H9 (cell line): ENCODE data around the gene EPHA2. TPM values are rescaled to one million over a fixed set of nuclear protein-coding genes. Genes with fewer than 3 reads are reported as not detected.

Source experiments
- DNase-seq: peaks from one replicate; pipeline ENCODE4 v3.0.0-alpha.2; 2017
- H2AFZ ChIP-seq: one replicate; pipeline ENCODE4 v1.6.1; 2013; ENCODE audit warnings: mild to moderate bottlenecking, low read length, control low read depth, moderate library complexity
- H2AK5ac ChIP-seq: 2 replicates; pipeline ENCODE4 v1.6.1; 2013; ENCODE audit warnings: low read length, control low read depth, mixed read lengths; ENCODE audit not compliant: insufficient read length
- H2BK120ac ChIP-seq: one replicate; pipeline ENCODE4 v1.6.1; 2013; ENCODE audit warnings: low read depth, mild to moderate bottlenecking, low read length, control low read depth, inconsistent platforms; ENCODE audit not compliant: poor library complexity, severe bottlenecking
- H2BK12ac ChIP-seq: 2 replicates; pipeline ENCODE4 v1.6.1; 2013; ENCODE audit warnings: low read length, control low read depth, mixed read lengths, low read depth; ENCODE audit not compliant: insufficient read length
- H2BK15ac ChIP-seq: 2 replicates; pipeline ENCODE4 v1.6.1; 2013; ENCODE audit warnings: low read depth, low read length, control low read depth
- H2BK20ac ChIP-seq: one replicate; pipeline ENCODE4 v1.6.1; 2013; ENCODE audit warnings: low read depth, mild to moderate bottlenecking, low read length, control low read depth, inconsistent platforms; ENCODE audit not compliant: poor library complexity, severe bottlenecking
- H2BK5ac ChIP-seq: 2 replicates; pipeline ENCODE4 v1.6.1; 2013; ENCODE audit warnings: low read length, control low read depth, mixed read lengths; ENCODE audit not compliant: insufficient read length
- H3K14ac ChIP-seq: 2 replicates; pipeline ENCODE4 v1.6.1; 2013; ENCODE audit warnings: low read length, control low read depth; ENCODE audit not compliant: insufficient read depth
- H3K18ac ChIP-seq: 2 replicates; pipeline ENCODE4 v1.6.1; 2013; ENCODE audit warnings: low read depth, mild to moderate bottlenecking, mixed read lengths, low read length, control low read depth; ENCODE audit not compliant: insufficient read length
- H3K23ac ChIP-seq: 2 replicates; pipeline ENCODE4 v1.6.1; 2013; ENCODE audit warnings: low read length, control low read depth, mixed read lengths, low read depth; ENCODE audit not compliant: insufficient read length
- H3K23me2 ChIP-seq: 2 replicates; pipeline ENCODE4 v1.6.1; 2013; ENCODE audit warnings: low read depth, mild to moderate bottlenecking, mixed read lengths, low read length, control low read depth; ENCODE audit not compliant: insufficient read length, poor library complexity, severe bottlenecking
- H3K27ac ChIP-seq: 2 replicates; pipeline ENCODE4 v1.5.1; 2013; ENCODE audit warnings: low read length, control low read depth, mixed read lengths, low read depth; ENCODE audit not compliant: insufficient read length
- H3K27me3 ChIP-seq: 2 replicates; pipeline ENCODE4 v1.6.1; 2013; ENCODE audit warnings: low read length, control low read depth, inconsistent platforms; ENCODE audit not compliant: insufficient read depth
- H3K4ac ChIP-seq: 2 replicates; pipeline ENCODE4 v1.6.1; 2013; ENCODE audit warnings: low read depth, mild to moderate bottlenecking, control low read depth, inconsistent platforms, low read length, moderate library complexity
- H3K4me1 ChIP-seq: 2 replicates; pipeline ENCODE4 v1.6.1; 2013; ENCODE audit warnings: low read length, control low read depth, inconsistent platforms; ENCODE audit not compliant: insufficient read depth
- H3K4me2 ChIP-seq: 2 replicates; pipeline ENCODE4 v1.6.1; 2013; ENCODE audit warnings: low read length, control low read depth, mixed read lengths; ENCODE audit not compliant: insufficient read length, insufficient read depth
- H3K56ac ChIP-seq: 2 replicates; pipeline ENCODE4 v1.6.1; 2013; ENCODE audit warnings: low read depth, mild to moderate bottlenecking, mixed read lengths, low read length, control low read depth; ENCODE audit not compliant: insufficient read length
- H3K79me1 ChIP-seq: 2 replicates; pipeline ENCODE4 v1.6.1; 2013; ENCODE audit warnings: low read depth, mild to moderate bottlenecking, moderate library complexity, low read length, control low read depth, inconsistent platforms; ENCODE audit not compliant: insufficient read depth, poor library complexity, severe bottlenecking
- H3K79me2 ChIP-seq: 2 replicates; pipeline ENCODE4 v1.6.1; 2013; ENCODE audit warnings: low read length, control low read depth, inconsistent platforms; ENCODE audit not compliant: insufficient read depth
- H3K9ac ChIP-seq: 2 replicates; pipeline ENCODE4 v1.6.1; 2013; ENCODE audit warnings: low read length, control low read depth, mixed read lengths; ENCODE audit not compliant: insufficient read length; ENCODE audit errors: extremely low read depth
- H3K9me3 ChIP-seq: one replicate; pipeline ENCODE4 v1.6.1; 2013; ENCODE audit warnings: low read depth, low read length, inconsistent platforms; ENCODE audit not compliant: control insufficient read depth
- H3T11ph ChIP-seq: one replicate; pipeline ENCODE4 v1.6.1; 2013; ENCODE audit warnings: mild to moderate bottlenecking, low read length, control low read depth, inconsistent platforms
- H4K20me1 ChIP-seq: one replicate; pipeline ENCODE4 v1.6.1; 2013; ENCODE audit not compliant: control insufficient read depth, insufficient read length, insufficient read depth
- H4K5ac ChIP-seq: 2 replicates; pipeline ENCODE4 v1.6.1; 2013; ENCODE audit warnings: low read depth, mild to moderate bottlenecking, mixed read lengths, low read length, control low read depth; ENCODE audit not compliant: insufficient read length
- H4K8ac ChIP-seq: replicated peaks from 2 replicates; pipeline ENCODE4 v1.6.1; 2013; ENCODE audit warnings: low read length, control low read depth, mixed read lengths, low read depth; ENCODE audit not compliant: insufficient read length
- H4K91ac ChIP-seq: 2 replicates; pipeline ENCODE4 v1.6.1; 2013; ENCODE audit warnings: low read depth, mild to moderate bottlenecking, moderate library complexity, mixed read lengths, low read length, control low read depth; ENCODE audit not compliant: insufficient read length
- H3K27ac Mint-ChIP-seq, 3 experiments: 2 replicates in 2 of 3; 3 replicates in 1 of 3; pipeline ENCODE4 v1.8.0; 2020 to 2021; ENCODE audit warnings: mixed read lengths in 3 of 3, mild to moderate bottlenecking in 1 of 3, moderate library complexity in 1 of 3
- H3K27me3 Mint-ChIP-seq: 2 replicates; pipeline ENCODE4 v1.8.0; 2021; ENCODE audit warnings: low read depth, mild to moderate bottlenecking, moderate library complexity, mixed read lengths
- H3K36me3 Mint-ChIP-seq, 3 experiments: 2 replicates in 2 of 3; 3 replicates in 1 of 3; pipeline ENCODE4 v1.8.0; 2020 to 2021; ENCODE audit warnings: low read depth in 3 of 3, mixed read lengths in 3 of 3; ENCODE audit not compliant: insufficient read depth in 1 of 3
- H3K4me1 Mint-ChIP-seq, 2 experiments: 2 replicates each; pipeline ENCODE4 v1.8.0; 2020; ENCODE audit warnings: mixed read lengths in 2 of 2
- H3K4me3 Mint-ChIP-seq, 2 experiments: 2 replicates in 1 of 2; 3 replicates in 1 of 2; pipeline ENCODE4 v1.8.0; 2020 to 2021; ENCODE audit warnings: mild to moderate bottlenecking in 2 of 2, mixed read lengths in 2 of 2, moderate library complexity in 1 of 2
- H3K9me3 Mint-ChIP-seq, 2 experiments: 2 replicates in 1 of 2; 3 replicates in 1 of 2; pipeline ENCODE4 v1.8.0; 2020; ENCODE audit warnings: mild to moderate bottlenecking in 2 of 2, mixed read lengths in 2 of 2, moderate library complexity in 1 of 2
- WGBS: extraction: QIAGEN DNeasy Blood & Tissue Kit; methylation state at CpG from one replicate; pipeline ENCODE4 v1.1.7; 2013; ENCODE audit warnings: missing lambda C conversion rate, low lambda C conversion rate, mixed read lengths; ENCODE audit not compliant: insufficient read length; ENCODE audit errors: extremely low coverage; 5-methylcytosine and 5-hydroxymethylcytosine counted together
- total RNA-seq: library from RNA; stranded (reverse); gene quantifications from 2 replicates; pipeline ENCODE4 v1.2.1, GENCODE V29; 2021
- TF ChIP-seq, protein P1 (sequence below): fragments of 200-600 bp; sonication (generic); conservative IDR thresholded peaks from 3 replicates; pipeline ENCODE4 v1.8.0; 2021; ENCODE audit warnings: antibody characterized with exemption, mild to moderate bottlenecking

Gene EPHA2
- total RNA-seq, 1 experiment from 2014 or later = 33.1 TPM

DNA sequence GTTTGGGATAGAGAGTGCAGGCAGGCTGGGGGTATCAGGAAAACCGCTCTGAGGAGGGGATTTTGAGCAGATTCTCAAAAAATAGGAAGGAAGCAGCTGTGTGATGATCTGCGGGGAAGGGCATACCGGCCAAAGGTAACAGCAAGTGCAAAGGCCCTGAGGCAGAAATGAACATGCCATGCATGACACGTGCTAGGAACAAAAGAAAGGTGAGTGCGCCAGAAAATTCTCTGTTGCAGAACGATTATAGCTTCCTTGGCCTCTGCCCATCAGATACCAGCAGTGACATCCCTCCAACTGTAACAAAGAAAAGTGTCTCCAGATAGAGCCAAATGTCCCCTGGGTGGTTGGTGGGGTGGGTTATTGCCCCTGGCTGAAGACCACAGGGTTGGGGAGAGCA lies 45.4 kb downstream of the EPHA2 start:
- Mint-ChIP-seq H3K9me3 (peaks cover 15 to 21% of the 10 kb centered on the region in 2 experiments), H3K27me3 (peaks cover 29% of the 10 kb centered on the region), H3K36me3 (peaks cover 5 to 14% (median 11%) of the 10 kb centered on the region in 3 experiments; a peak in 5 of 7 replicates), H3K27ac (no peak overlapping the region), H3K4me1 (peaks cover 28% of the 10 kb centered on the region in 2 experiments), H3K4me3 (no peak overlapping the region)
- no peaks in the 10 kb centered on the region for H3K27me3 ChIP-seq
- H3K79me2 ChIP-seq = no peaks in the 10 kb centered on the region
- H3K79me1 ChIP-seq = no peaks in the 10 kb centered on the region
- TF ChIP-seq, protein P1, sequence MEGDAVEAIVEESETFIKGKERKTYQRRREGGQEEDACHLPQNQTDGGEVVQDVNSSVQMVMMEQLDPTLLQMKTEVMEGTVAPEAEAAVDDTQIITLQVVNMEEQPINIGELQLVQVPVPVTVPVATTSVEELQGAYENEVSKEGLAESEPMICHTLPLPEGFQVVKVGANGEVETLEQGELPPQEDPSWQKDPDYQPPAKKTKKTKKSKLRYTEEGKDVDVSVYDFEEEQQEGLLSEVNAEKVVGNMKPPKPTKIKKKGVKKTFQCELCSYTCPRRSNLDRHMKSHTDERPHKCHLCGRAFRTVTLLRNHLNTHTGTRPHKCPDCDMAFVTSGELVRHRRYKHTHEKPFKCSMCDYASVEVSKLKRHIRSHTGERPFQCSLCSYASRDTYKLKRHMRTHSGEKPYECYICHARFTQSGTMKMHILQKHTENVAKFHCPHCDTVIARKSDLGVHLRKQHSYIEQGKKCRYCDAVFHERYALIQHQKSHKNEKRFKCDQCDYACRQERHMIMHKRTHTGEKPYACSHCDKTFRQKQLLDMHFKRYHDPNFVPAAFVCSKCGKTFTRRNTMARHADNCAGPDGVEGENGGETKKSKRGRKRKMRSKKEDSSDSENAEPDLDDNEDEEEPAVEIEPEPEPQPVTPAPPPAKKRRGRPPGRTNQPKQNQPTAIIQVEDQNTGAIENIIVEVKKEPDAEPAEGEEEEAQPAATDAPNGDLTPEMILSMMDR = no peak
- no peak overlapping the region for H4K91ac ChIP-seq
- H3K9me3 ChIP-seq = peaks cover 5% of the 10 kb centered on the region
- no peaks in the 10 kb centered on the region for H3K23me2 ChIP-seq
- H2BK120ac ChIP-seq = no peak overlapping the region
- no peak overlapping the region for H3T11ph ChIP-seq
- no peak overlapping the region for H2AK5ac ChIP-seq
- no peak overlapping the region for H4K5ac ChIP-seq
- DNase-seq = no peak
- no peak overlapping the region for H3K56ac ChIP-seq
- H3K9ac ChIP-seq = no peak overlapping the region
- no peak overlapping the region for H2AFZ ChIP-seq
- H2BK15ac ChIP-seq = no peak overlapping the region
- peaks cover 2% of the 10 kb centered on the region for H3K4me1 ChIP-seq
- no peak overlapping the region for H4K8ac ChIP-seq
- no peak overlapping the region for H3K4me2 ChIP-seq
- no peak overlapping the region for H2BK12ac ChIP-seq
- no peak overlapping the region for H2BK5ac ChIP-seq
- WGBS = no CpG with 5 or more reads among the region's 6 CpGs
- H3K23ac ChIP-seq = no peak overlapping the region
- no peak overlapping the region for H3K4ac ChIP-seq
- no peak overlapping the region for H3K27ac ChIP-seq
- no peak overlapping the region for H2BK20ac ChIP-seq
- no peak overlapping the region for H3K18ac ChIP-seq
- H4K20me1 ChIP-seq = no peaks in the 10 kb centered on the region
- no peak overlapping the region for H3K14ac ChIP-seq
